ENCODE measurements around the gene EVI5.
A peak's percentile ranks its signal among the peaks of the same experiment; 100 is the strongest.
"Not testable (repeated sequence)": the region's sequence is repeated elsewhere in the genome, so short reads cannot be mapped to it uniquely, and the experiment has no call there.

Gene EVI5

DNA sequence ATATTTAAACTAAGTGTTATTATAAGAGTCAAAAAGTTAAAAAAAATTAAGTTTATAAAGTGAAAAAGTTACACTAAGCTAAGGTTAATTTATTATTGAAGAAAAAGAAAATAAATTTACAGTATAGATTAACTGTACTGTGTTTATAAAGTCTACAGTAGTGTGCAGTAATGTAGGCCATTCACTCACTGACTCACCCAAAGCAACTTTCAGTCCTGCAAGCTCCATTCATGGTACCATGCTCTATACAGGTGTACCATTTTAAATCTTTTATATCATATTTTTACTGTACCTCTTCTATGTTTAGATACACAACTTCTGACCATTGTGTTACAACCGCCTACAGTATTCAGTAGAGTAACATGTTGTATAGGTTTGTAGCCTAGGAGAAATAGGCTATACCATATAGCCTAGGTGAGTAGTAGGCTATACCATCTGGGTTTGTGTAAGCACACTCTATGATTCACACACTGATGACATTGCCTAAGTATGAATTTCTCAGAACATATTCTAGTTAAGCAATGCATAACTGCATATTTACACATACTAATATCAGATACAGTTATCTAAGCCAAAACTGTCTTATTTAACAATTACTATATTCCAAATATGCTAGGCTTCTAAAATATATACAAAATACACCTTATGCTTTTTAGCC, 217.6 kb downstream of the EVI5 start:
- no peak for DNase-seq

DNA sequence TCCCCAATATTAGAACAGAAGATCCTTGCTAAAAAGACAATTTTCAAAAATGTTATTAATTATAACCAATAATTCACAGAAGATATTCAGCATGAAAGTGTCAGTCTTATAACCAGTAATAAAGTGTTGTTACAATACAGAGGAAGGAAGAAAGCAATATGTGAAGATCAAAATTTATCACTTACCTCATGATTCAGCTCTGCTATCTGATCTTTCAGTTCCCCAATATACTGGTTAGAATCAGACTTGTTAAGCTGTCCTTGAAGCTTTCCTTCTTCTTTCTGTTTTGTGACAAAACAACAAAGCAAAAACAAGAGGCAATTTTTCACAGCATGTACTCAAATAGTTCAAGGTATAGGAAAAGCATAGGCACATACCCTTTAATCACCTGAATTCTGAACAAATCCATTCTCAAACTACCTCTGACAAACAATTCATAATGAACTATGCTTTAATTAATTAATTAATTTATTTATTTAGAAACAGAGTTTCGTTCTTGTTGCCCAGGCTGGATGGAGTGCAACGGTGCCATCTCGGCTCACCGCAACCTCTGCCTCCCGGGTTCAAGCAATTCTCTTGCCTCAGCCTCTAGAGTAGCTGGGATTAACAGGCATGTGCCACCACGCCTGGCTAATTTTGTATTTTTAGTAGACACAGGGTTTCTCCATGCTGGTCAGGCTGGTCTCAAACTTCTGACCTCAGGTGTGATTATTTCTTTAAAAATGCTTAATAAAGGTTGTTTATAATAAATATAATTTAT, 221.3 kb downstream of the EVI5 start:
- DNase-seq: peak in 1 of 2 donors; percentile 12

DNA sequence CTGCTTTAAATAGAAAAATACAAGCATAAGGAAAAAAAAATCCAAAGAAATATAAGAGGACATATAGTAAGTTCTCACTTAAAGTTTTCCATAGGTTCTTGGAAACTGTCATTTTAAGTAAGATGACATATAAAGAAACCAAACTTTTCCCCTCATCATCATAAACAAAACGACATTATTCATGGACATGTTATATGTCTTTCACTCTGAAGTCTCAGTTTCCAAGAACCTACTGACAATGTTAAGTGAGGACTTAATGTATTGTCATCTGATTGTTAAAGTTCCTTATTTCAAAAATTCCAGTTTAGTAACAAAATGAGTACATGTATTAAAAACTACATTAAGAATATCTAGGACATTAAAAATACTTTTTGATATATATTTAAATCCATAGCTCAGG, 228.6 kb downstream of the EVI5 start:
- DNase-seq: no peak

DNA sequence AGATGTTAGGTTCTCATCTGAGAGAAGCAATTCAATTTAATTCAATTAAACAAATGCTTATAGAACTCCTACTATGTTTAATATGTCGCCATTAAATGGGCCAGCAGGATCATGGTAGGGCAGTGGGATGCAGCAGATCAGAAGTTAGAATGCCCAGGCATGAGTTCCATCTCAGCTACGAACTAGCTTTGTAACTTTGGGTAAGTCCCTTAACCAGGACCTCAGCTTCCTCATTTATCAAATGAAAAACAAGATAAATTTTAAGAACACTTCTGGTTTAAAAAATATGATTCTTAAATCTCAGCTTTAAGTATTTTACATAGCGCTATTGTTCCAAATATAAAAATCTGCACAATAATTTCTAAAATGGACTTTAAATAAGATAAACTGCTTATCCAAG, 230.7 kb downstream of the EVI5 start:
- peak in 1 of 2 donors; percentile 6 for DNase-seq

DNA sequence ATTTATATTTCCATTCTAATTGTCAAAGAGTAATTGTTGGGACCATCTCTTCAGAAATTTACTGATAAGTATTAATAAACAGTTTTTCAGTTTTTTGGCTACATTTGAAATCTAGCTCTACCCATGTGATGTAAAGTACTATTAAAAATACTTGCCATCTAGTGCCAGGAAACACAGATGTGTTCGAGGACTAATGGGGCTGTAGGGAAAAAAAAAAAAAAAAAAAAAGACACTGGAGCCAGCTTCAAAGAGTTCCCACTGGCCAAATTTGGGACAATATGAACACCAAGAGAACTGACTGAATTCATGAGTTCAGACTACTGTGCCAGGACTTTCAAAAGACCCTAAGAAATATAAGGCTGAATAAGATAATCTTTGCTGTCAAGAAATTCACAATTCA, 233.0 kb downstream of the EVI5 start:
- no peak for DNase-seq

DNA sequence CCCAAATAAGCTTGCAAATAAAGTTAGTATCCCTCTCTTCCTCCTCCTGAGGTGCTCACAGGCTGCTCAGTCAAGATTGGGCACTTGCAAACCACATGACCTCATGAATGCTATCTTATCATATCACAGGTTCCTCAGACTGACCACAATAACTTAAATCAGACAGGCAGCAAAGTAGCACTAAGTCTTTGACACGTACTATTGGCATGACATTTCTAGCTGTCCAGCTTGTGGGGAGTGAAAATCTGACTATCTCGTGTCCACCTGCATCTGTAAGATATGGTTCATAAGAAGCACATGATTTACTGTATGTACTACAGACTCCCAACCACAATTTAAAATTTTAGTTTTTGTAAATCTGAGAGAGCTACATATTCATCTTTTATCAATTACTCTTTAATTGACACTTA, 240.1 kb downstream of the EVI5 start:
- DNase-seq: no peak

DNA sequence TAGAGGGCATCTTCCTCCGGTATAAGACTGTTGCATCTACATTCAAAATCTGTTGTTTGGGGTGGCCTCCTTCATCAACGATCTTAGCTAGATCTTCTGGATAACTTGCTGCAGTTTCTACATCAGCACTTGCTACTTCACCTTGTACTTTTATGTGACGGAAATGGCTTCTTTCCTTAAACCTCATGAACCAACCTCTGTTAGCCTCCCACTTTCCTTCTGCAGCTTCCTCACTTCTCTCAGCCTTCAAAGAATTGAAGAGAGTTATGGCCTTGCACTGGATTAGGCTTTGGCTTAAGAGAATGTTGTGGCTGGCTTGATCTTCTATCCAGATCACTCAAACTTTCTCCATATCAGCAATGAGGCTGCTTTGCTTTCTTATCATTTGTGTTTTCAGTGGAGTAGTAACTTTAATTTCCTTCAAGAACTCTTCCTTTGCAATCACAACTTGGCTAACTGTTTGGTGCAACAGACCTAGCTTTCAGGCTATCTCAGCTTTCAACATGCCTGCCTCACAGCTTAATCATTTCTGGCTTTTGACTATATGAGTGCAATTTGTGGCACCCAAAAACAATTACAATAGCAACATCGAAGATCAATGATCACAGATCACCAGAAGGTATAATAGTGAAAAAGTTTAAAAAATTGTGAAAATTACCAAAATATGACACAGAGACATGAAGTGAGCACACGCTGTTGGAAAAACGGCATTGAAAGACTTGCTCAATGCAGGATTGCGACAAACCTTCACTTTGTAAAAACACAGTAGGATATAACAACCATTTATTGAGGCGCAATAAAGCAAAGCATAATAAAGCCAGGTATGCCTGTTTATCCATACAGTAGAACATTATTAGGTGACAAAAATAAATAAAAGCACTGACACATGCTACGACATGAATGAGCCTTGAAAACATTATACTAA, 241.5 kb downstream of the EVI5 start:
- DNase-seq: peak in 1 of 2 donors; percentile 9

DNA sequence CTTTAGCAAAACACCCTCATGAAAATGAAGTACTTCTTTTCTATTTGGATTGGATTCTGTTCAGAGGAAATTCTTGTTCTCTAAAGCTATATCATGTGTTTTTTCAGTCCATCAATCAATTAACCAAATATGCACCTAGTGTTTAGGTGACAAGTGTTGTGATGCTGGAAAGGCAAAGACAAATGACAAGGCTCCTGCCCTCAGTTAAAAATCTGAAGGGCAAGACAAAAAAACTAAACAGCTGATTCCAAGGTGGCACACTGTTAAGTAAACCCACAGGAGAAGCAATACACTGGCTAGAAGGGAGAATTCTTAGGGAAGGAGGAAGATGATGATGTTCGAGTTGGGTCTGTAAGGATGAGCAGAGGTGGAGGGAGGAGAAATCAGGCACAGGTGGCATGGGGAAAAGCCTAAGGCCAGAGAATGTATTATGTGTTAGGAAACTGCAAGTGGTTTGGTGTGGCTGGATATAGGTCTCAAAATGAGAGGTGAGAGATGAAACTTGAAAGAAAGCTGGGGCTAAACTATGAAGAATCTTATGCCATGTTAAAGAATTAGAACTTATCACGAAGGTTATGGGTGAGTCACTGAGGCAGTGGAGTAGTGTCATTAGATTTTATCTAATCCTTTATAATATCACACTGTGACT, 246.4 kb downstream of the EVI5 start:
- no peak for DNase-seq

DNA sequence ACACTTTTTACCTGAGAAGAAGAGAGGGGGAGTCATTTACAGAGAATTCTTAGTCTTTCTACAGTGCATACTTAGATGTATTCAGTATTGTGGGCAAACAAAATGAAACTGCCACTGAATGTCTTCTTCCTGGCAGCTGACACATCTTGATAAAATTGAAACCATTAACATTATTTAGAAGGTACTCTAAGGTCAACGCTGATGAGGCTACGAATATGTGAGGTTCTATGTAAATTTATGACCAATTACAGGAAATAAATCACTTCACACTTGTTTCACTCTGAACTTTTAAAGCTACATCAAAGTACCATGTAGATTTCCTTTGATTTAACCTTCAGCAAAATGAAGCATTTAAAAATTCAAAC, 246.9 kb downstream of the EVI5 start:
- DNase-seq: peak in 1 of 2 donors; percentile 1

DNA sequence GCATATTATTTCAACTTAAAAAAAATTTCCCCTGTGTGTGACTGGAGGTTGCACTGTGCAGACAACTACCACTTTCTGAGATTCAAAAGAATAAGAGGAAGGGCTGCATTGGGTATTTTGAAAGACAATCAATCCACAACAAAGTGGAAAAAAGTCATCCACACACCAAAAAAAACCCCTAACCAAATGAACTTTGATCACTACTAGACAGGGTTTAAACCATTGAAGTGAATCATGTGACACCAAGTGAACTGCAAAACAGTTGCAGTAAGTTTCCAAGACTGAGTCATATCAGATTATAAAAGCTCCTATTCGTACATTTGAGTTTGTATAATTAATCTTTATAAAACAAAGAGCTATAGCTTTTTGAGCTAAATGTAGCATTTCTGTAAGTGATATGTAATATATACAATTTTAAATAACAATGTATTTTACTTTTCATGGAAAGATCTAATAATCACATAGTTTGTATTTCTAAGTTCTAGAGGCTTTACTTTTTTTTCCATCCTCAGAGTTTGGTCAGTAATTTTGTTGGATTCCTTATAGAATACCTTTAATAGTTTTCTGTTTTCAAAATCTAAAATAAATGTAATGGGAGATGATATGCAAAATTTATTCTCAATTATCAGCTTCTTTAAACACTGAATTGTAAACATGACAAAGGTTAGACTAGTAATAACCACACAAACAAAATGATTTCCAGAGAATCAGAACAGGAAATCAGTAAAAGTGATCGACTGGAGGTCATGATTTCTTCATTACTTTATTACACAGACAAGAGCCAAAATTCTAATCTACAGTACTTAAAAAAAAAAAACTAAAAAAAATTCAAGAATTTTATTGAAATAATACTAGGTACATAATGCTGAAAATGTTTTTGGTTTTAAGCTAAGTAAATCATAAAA, 247.7 kb downstream of the EVI5 start:
- DNase-seq: peak; percentile 40 to 69

DNA sequence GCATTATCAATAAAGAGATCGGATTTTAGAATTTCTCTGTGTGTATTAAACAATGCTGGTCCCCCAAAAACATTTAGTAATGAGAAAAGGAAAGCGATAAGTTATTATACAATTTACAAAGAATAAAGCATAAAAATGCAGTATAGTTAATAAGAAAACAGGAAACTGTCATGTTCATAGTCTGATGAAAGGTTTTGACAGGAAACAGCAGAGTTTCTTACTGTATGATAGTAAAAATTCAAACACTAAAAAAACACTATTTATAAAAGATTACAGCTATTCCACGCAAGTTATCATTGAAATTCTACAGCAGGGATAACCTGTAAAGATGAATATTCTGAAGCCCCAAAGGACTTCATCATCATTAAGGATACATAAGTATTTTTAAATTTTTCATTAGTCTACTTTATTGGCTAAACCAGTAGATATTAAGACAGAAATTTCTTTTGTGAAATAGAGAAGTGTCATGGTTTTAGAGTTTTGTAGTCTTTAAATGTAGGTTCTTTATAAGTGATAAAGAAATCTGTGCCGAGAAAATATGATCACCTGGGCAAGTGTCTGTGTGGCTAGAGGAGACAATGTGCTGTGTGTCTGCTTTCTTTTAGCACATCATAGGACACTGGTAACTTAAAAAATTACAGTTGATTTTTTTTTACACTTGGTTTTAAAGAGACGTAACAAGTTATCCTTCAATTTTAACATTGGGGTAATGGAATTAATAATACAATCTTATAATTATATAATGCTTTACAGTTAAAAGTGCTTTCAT, 248.5 kb downstream of the EVI5 start:
- DNase-seq: no peak

DNA sequence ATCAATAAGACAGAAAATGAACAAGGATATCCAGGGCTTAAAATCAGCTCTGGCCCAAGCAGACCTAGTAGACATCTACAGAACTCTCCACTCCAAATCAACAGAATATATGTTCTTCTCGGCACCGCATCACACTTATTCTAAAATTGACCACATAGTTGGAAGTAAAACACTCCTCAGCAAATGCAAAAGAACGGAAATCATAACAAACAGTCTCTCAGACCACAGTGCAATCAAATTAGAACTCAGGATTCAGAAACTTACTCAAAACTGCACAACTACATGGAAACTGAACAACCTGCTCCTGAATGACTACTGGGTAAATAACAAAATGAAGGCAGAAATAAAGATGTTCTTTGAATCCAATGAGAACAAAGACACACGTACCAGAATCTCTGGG, 252.5 kb downstream of the EVI5 start:
- DNase-seq: not testable (repeated sequence)

DNA sequence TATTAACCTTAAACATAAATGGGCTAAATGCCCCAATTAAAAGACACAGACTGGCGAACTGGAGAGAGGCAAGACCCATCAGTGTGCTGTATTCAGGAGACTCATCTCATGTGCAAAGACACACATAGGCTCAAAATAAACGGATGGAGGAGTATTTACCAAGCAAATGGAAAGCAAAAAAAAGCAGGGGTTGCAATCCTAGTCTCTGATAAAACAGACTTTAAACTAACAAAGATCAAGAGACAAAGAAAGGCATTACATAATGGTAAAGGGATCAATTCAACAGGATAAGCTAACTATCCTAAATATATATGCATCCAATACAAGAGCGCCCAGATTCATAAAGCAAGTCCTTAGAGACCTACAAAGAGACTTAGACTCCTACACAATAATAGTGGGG, 253.0 kb downstream of the EVI5 start:
- not testable (repeated sequence) for DNase-seq

DNA sequence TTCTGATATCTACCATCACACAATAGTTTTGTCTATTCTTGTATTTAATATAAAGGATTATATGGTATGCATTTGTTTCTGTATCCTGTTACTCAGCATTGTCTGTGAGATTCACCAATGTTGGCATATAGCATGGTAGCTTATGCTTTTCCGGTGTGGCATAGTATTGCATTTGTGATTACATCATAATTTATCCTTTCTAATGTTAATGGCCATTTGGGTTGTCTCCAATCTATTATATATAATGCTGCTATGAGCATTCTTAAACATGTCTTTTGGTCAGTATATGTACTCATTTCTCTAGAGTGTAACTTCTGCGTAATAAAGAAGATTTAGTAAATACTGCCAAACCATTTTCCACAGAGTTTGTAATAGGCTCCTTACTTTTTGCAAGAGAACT, 257.2 kb downstream of the EVI5 start:
- DNase-seq: no peak

DNA sequence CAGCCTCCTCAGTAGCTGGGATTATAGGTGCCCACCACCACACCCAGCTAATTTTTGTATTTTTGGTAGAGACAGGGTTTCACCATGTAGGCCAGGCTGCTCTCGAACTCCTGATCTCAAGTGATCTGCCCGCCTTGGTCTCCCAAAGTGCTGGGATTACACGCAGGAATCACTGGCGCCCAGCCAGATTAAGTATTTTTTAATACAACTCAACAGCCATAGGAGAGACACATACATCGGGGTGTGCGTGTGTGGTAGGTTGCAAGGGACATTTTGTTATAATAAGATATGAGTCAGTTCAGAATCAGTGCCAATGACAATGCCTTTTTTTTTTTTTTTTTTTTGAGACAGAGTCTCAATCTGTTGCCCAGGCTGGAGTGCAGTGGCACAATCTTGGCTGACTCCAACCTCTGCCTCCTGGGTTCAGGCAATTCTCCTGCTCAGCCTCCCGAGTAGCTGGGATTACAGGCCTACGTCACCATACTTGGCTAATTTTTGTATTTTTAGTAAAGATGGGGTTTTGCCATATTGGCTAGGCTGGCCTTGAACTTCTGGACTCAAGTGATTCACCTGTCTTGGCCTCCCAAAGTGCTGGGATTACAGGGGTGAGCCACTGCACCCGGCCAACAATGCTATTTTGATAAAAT, 259.8 kb downstream of the EVI5 start:
- not testable (repeated sequence) for DNase-seq

DNA sequence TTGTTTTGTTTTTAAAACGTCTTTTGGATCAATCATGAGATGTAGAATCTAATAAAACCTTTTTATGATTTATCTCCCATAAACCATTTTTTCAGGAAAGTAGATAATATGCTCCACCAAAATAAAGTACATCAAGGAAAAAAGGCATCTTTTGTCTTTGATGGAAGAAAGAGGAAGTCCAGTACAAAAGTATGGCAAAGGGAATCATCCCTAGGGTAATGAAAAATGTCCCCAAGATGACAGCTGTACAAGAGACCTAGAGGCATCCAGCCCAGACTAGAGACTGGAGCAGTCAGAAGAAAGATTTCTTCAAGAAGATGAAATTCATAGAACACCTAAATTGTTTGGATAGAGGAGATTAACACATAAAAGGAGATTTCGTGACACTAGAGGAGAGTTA, 265.9 kb downstream of the EVI5 start:
- no peak for DNase-seq

DNA sequence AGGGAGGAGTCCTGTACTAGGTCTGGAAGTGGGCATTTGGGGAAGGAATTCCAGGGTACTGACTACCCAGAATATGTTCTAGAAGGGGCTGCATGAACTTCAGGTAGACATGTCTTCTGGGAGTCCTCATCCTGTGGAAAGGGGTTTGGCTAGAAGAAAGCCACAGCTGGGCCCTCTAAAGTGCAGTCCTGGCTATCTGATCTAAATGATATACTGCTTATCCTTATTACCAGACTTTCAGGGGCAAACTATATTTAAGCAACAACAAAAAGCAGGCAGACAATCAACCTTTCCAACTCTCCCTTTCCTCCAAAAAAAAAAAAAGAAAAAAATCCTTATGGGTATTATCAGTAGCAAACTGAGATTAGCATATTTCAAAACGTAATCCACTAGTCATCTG, 268.3 kb downstream of the EVI5 start:
- no peak for DNase-seq

DNA sequence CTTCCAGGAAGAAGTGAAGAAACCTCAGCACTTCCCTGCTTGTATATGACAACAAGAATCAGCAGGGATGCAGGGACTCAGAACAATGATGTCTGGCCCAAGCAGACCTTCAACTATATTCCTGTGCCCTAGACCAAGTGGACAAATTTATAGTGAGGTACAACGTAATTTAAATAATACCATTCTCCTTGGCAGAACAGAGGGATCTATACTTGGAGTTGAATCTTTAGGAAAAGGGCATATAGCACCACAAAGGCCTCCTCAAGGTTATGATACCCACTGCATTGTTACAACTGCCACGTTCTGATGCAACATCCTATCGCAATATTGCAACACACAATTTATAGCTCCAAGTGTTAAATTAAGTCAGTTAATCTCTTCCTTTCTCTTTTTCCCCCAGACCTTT, 269.1 kb downstream of the EVI5 start:
- DNase-seq: peak; percentile 1 to 29

DNA sequence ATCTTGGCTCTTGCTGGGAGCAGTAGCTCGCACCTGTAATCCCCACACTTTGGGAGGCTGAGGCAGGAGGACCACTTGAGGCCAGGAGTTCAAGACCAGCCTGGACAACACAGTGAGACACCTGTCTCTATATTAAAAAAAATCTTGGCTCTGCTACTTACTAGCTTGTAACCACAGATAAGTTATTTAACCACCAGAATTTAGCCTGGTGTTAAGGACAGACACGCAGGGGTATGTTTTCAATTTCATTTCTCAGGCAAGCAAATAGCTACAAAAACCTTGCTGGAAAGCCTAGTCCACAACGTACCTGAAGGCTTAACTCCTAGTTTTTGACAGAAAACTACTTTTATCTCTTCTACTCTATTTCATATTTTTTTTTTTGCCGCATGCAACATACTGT, 273.4 kb downstream of the EVI5 start:
- DNase-seq: no peak

DNA sequence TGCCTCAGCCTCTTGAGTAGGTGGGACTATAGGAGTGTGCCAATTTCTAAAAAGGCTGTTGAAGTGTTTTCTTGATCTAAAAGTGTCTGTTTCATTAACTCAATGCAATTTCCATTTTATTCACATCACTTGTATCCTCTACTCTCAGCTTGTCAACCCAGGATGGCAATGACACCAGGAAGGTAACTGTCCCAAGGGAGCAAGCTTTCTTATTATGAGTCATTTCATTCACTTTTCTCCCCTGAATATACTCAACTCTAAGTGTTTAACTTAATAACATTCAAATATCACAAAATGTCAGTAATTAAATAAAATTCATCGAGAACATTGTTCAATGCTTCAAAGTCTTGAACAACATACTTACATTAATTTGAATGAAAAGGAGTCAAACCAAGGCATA, 275.3 kb downstream of the EVI5 start:
- no peak for DNase-seq
